ENCODE data around the gene GOLGA6B. TPM values are rescaled to one million over a fixed set of nuclear protein-coding genes. Genes with fewer than 3 reads are reported as not detected.
"Not testable (repeated sequence)": the region's sequence is repeated elsewhere in the genome, so short reads cannot be mapped to it uniquely, and the experiment has no call there.

The GOLGA6B gene, protein sequence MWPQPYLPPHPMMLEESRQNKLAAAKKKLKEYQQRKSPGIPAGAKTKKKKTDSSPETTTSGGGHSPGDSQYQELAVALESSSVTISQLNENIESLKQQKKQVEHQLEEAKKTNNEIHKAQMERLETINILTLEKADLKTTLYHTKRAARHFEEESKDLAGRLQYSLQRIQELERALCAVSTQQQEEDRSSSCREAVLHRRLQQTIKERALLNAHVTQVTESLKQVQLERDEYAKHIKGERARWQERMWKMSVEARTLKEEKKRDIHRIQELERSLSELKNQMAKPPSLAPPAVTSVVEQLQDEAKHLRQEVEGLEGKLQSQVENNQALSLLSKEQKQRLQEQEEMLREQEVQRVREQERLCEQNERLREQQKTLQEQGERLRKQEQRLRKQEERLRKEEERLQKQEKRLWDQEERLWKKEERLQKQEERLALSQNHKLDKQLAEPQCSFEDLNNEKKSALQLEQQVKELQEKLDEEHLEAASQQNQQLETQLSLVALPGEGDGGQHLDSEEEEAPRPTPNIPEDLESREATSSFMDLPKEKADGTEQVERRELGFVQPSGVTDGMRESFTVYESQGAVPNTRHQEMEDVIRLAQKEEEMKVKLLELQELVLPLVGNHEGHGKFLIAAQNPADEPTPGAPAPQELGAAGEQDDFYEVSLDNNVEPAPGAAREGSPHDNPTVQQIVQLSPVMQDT
- total RNA-seq: not detected
- long read RNA-seq: 0 reads

DNA sequence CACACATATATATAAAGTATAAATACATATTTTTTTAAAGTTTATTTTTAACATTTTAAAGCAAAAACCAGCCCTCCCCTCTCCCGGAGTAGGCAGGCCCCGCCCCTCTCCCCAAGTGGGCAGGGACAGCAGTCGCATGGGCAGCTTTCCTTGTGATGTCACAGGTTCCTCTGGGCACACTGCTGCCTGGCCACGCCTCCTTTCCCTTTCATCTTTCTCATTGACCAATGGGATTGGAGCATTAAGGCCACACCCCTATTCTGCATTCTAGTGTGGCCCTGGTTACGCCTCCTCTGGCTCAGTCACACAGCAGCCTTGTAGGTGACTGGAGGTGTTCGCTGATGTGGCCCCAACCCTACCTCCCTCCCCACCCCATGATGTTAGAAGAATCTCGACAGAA lies at the start of gene GOLGA6B:
GOLGA6B (plus strand) TSS at position 301 of the 400 bp plus-strand sequence; CDS start at position 342, 41 bp downstream.
- H3K36me3 ChIP-seq; H3K27ac ChIP-seq; H3K27me3 ChIP-seq; H3K4me1 ChIP-seq; DNase-seq; intact Hi-C loops (cut with DNase I); H3K4me3 ChIP-seq; ATAC-seq; H3K9me3 ChIP-seq: not testable (repeated sequence)

DNA sequence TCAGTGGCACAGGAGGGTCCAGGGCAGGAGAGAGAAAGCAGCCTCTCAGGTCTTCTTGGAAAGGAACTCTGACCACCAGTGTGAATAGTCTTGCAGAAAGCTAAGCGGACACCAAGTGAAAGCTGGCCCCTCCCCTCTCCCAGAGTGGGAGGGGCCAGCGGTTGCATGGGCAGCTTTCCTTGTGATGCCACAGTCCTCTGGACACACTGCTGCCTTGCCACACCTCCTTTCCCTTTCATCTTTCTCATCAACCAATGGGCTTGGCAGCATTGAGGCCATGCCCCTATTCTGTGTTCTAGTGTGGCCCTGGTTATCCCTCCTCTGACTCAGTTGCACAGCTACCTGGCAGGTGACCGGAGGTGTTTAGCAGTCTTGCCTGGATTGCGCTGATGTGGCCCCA lies 49.7 kb upstream of the GOLGA6B start:
- no peak for ATAC-seq
- no peak overlapping the region for H3K27ac ChIP-seq
- H3K4me3 ChIP-seq: no peak overlapping the region
- intact Hi-C loops (cut with DNase I): no loop called here
- no peaks in the 10 kb centered on the region for H3K4me1 ChIP-seq
- no peak for DNase-seq
- H3K27me3 ChIP-seq: no peaks in the 10 kb centered on the region
- H3K9me3 ChIP-seq: no peaks in the 10 kb centered on the region
- no peaks in the 10 kb centered on the region for H3K36me3 ChIP-seq
- TF ChIP-seq, protein P1, sequence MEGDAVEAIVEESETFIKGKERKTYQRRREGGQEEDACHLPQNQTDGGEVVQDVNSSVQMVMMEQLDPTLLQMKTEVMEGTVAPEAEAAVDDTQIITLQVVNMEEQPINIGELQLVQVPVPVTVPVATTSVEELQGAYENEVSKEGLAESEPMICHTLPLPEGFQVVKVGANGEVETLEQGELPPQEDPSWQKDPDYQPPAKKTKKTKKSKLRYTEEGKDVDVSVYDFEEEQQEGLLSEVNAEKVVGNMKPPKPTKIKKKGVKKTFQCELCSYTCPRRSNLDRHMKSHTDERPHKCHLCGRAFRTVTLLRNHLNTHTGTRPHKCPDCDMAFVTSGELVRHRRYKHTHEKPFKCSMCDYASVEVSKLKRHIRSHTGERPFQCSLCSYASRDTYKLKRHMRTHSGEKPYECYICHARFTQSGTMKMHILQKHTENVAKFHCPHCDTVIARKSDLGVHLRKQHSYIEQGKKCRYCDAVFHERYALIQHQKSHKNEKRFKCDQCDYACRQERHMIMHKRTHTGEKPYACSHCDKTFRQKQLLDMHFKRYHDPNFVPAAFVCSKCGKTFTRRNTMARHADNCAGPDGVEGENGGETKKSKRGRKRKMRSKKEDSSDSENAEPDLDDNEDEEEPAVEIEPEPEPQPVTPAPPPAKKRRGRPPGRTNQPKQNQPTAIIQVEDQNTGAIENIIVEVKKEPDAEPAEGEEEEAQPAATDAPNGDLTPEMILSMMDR (IDR thresholded peaks at IDR 0.05): no peak

DNA sequence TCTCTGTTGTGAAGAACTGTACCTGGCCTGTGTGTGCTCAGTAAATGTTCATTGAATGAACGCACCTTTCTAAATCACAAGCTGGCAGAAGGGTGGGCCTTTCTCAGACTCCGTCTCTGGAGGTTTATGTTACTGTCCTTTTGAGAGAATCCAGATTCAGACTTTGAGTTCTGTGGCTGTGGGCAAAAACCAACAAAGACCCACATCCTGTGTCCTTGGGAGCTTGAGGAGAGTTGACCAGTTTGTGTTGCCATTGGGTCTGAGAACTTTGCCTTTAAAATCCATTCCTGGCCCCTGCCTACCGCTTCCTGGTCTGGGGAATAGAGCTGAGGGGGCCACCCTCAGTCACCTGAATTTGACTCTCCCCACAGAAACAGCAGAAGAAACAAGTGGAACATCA lies 46.4 kb upstream of the GOLGA6B start:
- not testable (repeated sequence) for H3K27ac ChIP-seq, ATAC-seq

DNA sequence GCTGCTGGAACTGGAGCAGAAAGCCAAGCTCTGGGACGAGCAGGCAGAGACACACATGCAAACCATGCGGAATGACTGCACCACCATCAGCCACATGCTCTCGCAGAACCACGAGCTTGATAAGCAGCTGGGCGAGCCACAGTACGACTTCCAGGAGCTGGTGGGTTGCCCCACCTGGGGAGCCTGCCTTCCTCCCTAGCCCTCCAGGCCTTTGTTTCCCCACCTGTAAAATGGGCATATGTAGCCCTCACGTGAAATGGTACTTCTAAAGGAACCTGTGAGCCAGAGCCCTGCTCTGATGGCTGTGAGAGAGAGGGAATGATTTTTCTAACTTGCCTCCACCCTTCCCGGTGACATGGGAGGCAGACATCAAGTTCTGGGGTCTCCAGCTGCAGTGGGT lies 44.6 kb upstream of the GOLGA6B start:
- Histone ChIP-seq H3K4me3 (no peak overlapping the region), H3K9me3 (no peaks in the 10 kb centered on the region), H3K4me1 (no peaks in the 10 kb centered on the region), H3K27ac (no peak overlapping the region), H3K27me3 (no peaks in the 10 kb centered on the region), H3K36me3 (no peaks in the 10 kb centered on the region)
- ATAC-seq (no peak), DNase-seq (no peak)
- intact Hi-C loops (cut with DNase I): no loop called here
- TF ChIP-seq, protein P1 (IDR thresholded peaks at IDR 0.05): no peak

More for the DNA sequence above, 46.4 kb upstream of the GOLGA6B start:
- DNase-seq; H3K36me3 ChIP-seq; H3K4me3 ChIP-seq; H3K27me3 ChIP-seq; H3K9me3 ChIP-seq; intact Hi-C loops (cut with DNase I); H3K4me1 ChIP-seq: not testable (repeated sequence)

DNA sequence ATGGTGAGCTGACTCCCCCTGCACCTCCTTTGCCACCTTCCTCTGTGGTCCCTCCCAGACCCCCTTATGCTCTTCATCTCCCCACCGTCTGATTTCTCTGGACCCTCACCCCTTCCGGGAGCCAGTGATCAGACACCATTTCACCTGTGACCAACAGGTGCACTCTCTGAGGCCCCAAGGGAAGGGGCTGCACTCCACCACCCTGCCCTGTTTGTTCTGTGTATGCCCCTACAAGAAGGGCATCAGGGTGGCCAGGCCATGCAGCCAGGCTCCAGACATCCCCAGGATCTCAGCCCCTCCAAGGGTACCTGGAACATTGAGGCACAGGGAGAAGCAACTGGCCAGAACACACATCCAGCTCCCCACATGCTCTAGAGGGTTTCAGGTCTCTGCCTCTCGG lies 42.2 kb upstream of the GOLGA6B start:
- H3K27ac ChIP-seq; ATAC-seq; DNase-seq; H3K27me3 ChIP-seq; intact Hi-C loops (cut with DNase I); H3K4me3 ChIP-seq; H3K36me3 ChIP-seq; H3K4me1 ChIP-seq; H3K9me3 ChIP-seq: not testable (repeated sequence)

DNA sequence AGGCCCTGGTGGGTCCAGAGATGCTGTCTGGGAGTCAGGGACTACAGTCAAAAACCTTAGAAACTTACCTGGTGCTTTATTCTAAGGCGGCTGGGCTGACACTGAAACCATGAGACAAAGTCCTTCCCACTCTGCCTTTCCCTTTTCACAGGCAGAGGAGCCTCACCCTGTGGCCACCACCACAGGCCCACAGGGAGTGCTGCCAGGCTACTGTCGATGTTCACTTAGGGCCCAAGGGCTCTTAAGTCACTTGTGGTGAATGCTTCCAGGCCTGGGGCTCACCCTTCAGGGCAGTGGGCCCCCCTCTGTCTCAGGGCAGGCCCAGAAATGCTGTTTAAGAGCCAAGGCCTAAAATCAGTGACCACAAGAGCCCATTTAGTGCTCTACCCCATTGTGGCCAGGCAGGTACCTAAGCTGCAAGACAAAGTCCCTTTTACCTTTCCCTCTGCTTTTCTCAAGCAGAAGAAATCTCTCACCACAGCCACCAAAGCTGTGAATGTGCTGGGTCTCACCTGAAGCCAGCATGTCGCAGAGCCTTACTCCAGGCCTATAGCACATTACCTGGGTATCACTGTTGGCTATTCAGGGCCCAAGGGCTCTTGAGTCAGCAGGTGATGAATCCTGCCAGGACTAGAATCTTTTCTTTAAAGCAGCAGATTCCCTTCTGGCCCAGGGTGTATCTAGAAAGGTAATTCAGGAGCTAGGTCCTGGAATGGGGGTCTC lies 39.5 kb upstream of the GOLGA6B start:
- no peaks in the 10 kb centered on the region for H3K36me3 ChIP-seq
- TF ChIP-seq, protein P1 (IDR thresholded peaks at IDR 0.05): no peak
- no peak overlapping the region for H3K4me3 ChIP-seq
- DNase-seq: no peak
- no peaks in the 10 kb centered on the region for H3K4me1 ChIP-seq
- H3K9me3 ChIP-seq: no peaks in the 10 kb centered on the region
- no peaks in the 10 kb centered on the region for H3K27me3 ChIP-seq
- intact Hi-C loops (cut with DNase I): no loop called here
- no peak overlapping the region for H3K27ac ChIP-seq
- peak; percentile 40 for ATAC-seq

DNA sequence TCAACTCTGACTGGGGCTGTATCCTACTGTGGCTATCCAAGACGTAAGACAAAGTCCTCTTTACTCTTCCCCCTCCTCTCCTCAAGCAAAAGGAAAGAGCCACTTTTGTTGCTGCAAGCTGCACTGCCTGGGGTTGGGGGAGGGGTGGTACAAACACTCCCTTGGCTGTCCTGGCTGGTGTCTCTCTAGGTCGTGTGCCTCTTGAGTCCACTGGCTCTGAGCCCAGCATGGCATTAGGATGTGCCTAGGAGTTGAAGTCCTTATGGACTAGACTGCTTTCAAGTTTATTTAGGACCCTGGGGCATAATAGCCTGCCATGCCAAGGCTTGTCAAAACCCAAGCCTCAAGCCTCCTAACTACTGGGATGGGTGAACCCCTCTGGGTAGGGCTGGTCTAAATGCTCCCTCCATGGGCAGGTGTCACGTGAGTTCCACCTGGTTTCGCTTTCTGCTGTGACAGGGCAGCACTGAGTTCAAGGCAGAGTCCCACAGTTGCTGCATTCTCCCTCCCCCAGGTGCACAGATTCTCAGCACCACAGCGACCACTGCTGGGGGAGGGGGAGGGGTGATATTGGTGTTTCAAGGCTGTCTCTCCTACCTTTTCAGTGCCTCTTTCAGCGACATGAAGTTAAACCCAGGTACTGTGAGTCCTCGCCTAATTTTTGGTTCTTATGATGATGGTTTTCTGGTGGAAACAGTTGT lies 38.8 kb upstream of the GOLGA6B start:
- ATAC-seq: peak; percentile 53
- H3K4me1 ChIP-seq; intact Hi-C loops (cut with DNase I); DNase-seq; H3K9me3 ChIP-seq; H3K27me3 ChIP-seq; H3K4me3 ChIP-seq; H3K27ac ChIP-seq; H3K36me3 ChIP-seq: not testable (repeated sequence)
